ENCODE measurements around the gene GRIP2.

The GRIP2 gene

GRCh38 chr3:14457481-14457880, 82.7 kb downstream of the GRIP2 start:
- no peak overlapping the region for H3K4me2 ChIP-seq (ENCODE audit: low read length)
- peaks cover 36% of the 10 kb centered on the region for H3K36me3 ChIP-seq (ENCODE audit: insufficient read depth, low read length)
- H3K4me3 ChIP-seq (ENCODE audit: low read length): no peak overlapping the region
- peaks cover 36% of the 10 kb centered on the region for H3K4me1 ChIP-seq (ENCODE audit: control insufficient read depth, insufficient read depth, low read length)
- no peak overlapping the region for H3K9ac ChIP-seq (ENCODE audit: low read depth, low read length)
- H3K9me3 ChIP-seq (replicated peaks; ENCODE audit: low read length): no peaks in the 10 kb centered on the region
- H3K27me3 ChIP-seq (ENCODE audit: control insufficient read depth, insufficient read depth, low read length): no peaks in the 10 kb centered on the region

GRCh38 chr3:14456794-14457193, 83.3 kb downstream of the GRIP2 start:
- H3K36me3 ChIP-seq (ENCODE audit: insufficient read depth, low read length): peaks cover 34% of the 10 kb centered on the region
- no peaks in the 10 kb centered on the region for H3K27me3 ChIP-seq (ENCODE audit: control insufficient read depth, insufficient read depth, low read length)
- H3K4me1 ChIP-seq (ENCODE audit: control insufficient read depth, insufficient read depth, low read length): peaks cover 43% of the 10 kb centered on the region
- no peak overlapping the region for H3K9ac ChIP-seq (ENCODE audit: low read depth, low read length)
- no peaks in the 10 kb centered on the region for H3K9me3 ChIP-seq (replicated peaks; ENCODE audit: low read length)
- H3K4me2 ChIP-seq (ENCODE audit: low read length): no peak overlapping the region
- H3K4me3 ChIP-seq (ENCODE audit: low read length): no peak overlapping the region

GRCh38 chr3:14455571-14456317, 84.4 kb downstream of the GRIP2 start:
- Histone ChIP-seq H3K4me3 (ENCODE audit: low read length) (no peak overlapping the region), H3K4me1 (ENCODE audit: control insufficient read depth, insufficient read depth, low read length) (peaks cover 38% of the 10 kb centered on the region), H3K27me3 (ENCODE audit: control insufficient read depth, insufficient read depth, low read length) (no peaks in the 10 kb centered on the region), H3K36me3 (ENCODE audit: insufficient read depth, low read length) (peaks cover 39% of the 10 kb centered on the region), H3K4me2 (ENCODE audit: low read length) (no peak overlapping the region), H3K9ac (ENCODE audit: low read depth, low read length) (no peak overlapping the region), H3K9me3 (replicated peaks; ENCODE audit: low read length) (no peaks in the 10 kb centered on the region)

- Histone ChIP-seq H3K27me3 (ENCODE audit: control insufficient read depth, insufficient read depth, low read length) (no peaks in the 10 kb centered on the region), H3K4me2 (ENCODE audit: low read length) (no peak overlapping the region), H3K4me3 (ENCODE audit: low read length) (no peak overlapping the region), H3K36me3 (ENCODE audit: insufficient read depth, low read length) (peaks cover 44% of the 10 kb centered on the region), H3K9me3 (replicated peaks; ENCODE audit: low read length) (no peaks in the 10 kb centered on the region), H3K9ac (ENCODE audit: low read depth, low read length) (no peak overlapping the region), H3K4me1 (ENCODE audit: control insufficient read depth, insufficient read depth, low read length) (peaks cover 29% of the 10 kb centered on the region)
Measured at GRCh38 chr3:14454639-14455310, 85.4 kb downstream of the GRIP2 start.

- H3K27me3 ChIP-seq (ENCODE audit: control insufficient read depth, insufficient read depth, low read length): no peaks in the 10 kb centered on the region
Measured at GRCh38 chr3:14453876-14454638, 86.1 kb downstream of the GRIP2 start.

GRCh38 chr3:14452740-14453710, 87.1 kb downstream of the GRIP2 start:
- Histone ChIP-seq H3K4me3 (ENCODE audit: low read length) (peak overlapping the region; percentile 51), H3K4me1 (ENCODE audit: control insufficient read depth, insufficient read depth, low read length) (peaks cover 28% of the 10 kb centered on the region), H3K36me3 (ENCODE audit: insufficient read depth, low read length) (peaks cover 54% of the 10 kb centered on the region), H3K27me3 (ENCODE audit: control insufficient read depth, insufficient read depth, low read length) (no peaks in the 10 kb centered on the region), H3K9ac (ENCODE audit: low read depth, low read length) (peak overlapping the region; percentile 78), H3K9me3 (replicated peaks; ENCODE audit: low read length) (no peaks in the 10 kb centered on the region), H3K4me2 (ENCODE audit: low read length) (peak overlapping the region; percentile 78)

More at GRCh38 chr3:14453876-14454638, 86.1 kb downstream of the GRIP2 start:
- peaks cover 28% of the 10 kb centered on the region for H3K4me1 ChIP-seq (ENCODE audit: control insufficient read depth, insufficient read depth, low read length)
- H3K9me3 ChIP-seq (replicated peaks; ENCODE audit: low read length): no peaks in the 10 kb centered on the region
- H3K4me3 ChIP-seq (ENCODE audit: low read length): no peak overlapping the region
- H3K9ac ChIP-seq (ENCODE audit: low read depth, low read length): peak overlapping the region; percentile 78
- peaks cover 45% of the 10 kb centered on the region for H3K36me3 ChIP-seq (ENCODE audit: insufficient read depth, low read length)
- H3K4me2 ChIP-seq (ENCODE audit: low read length): no peak overlapping the region

- Histone ChIP-seq H3K4me3 (ENCODE audit: low read length) (peak overlapping the region; percentile 51), H3K9me3 (replicated peaks; ENCODE audit: low read length) (no peaks in the 10 kb centered on the region), H3K4me2 (ENCODE audit: low read length) (peak overlapping the region; percentile 78), H3K27me3 (ENCODE audit: control insufficient read depth, insufficient read depth, low read length) (no peaks in the 10 kb centered on the region), H3K9ac (ENCODE audit: low read depth, low read length) (peak overlapping the region; percentile 78), H3K4me1 (ENCODE audit: control insufficient read depth, insufficient read depth, low read length) (peaks cover 28% of the 10 kb centered on the region), H3K36me3 (ENCODE audit: insufficient read depth, low read length) (peaks cover 63% of the 10 kb centered on the region)
Measured at GRCh38 chr3:14451844-14452739, 88.0 kb downstream of the GRIP2 start.

- Histone ChIP-seq H3K27me3 (ENCODE audit: control insufficient read depth, insufficient read depth, low read length) (no peaks in the 10 kb centered on the region), H3K4me3 (ENCODE audit: low read length) (no peak overlapping the region), H3K9me3 (replicated peaks; ENCODE audit: low read length) (no peaks in the 10 kb centered on the region), H3K36me3 (ENCODE audit: insufficient read depth, low read length) (peaks cover 65% of the 10 kb centered on the region), H3K9ac (ENCODE audit: low read depth, low read length) (no peak overlapping the region), H3K4me1 (ENCODE audit: control insufficient read depth, insufficient read depth, low read length) (peaks cover 28% of the 10 kb centered on the region), H3K4me2 (ENCODE audit: low read length) (no peak overlapping the region)
Measured at GRCh38 chr3:14450922-14451606, 89.1 kb downstream of the GRIP2 start.

GRCh38 chr3:14450506-14450905, 89.6 kb downstream of the GRIP2 start:
- peaks cover 28% of the 10 kb centered on the region for H3K4me1 ChIP-seq (ENCODE audit: control insufficient read depth, insufficient read depth, low read length)
- no peak overlapping the region for H3K9ac ChIP-seq (ENCODE audit: low read depth, low read length)
- no peaks in the 10 kb centered on the region for H3K9me3 ChIP-seq (replicated peaks; ENCODE audit: low read length)
- no peaks in the 10 kb centered on the region for H3K27me3 ChIP-seq (ENCODE audit: control insufficient read depth, insufficient read depth, low read length)
- H3K4me2 ChIP-seq (ENCODE audit: low read length): no peak overlapping the region
- H3K36me3 ChIP-seq (ENCODE audit: insufficient read depth, low read length): peaks cover 67% of the 10 kb centered on the region
- no peak overlapping the region for H3K4me3 ChIP-seq (ENCODE audit: low read length)

Data from skeletal muscle satellite cell (primary cell).